A549 (cell line): Measurements from ENCODE around the gene PNPLA3.

Source experiments
- MAX ChIP-seq: IDR thresholded peaks from 2 replicates; pipeline ENCODE4 v1.6.1; 2012
- POLR2A ChIP-seq: IDR thresholded peaks from 2 replicates; pipeline ENCODE4 v1.6.1; 2012; ENCODE audit warnings: mild to moderate bottlenecking, low read length
- TF ChIP-seq, protein P1 (sequence below): fragments of 450-650 bp; IDR thresholded peaks from 2 replicates; pipeline ENCODE4 v1.6.1; 2014; ENCODE audit warnings: antibody characterized with exemption

- no peak for TF ChIP-seq POLR2A
- no peak for TF ChIP-seq MAX
- TF ChIP-seq, protein P1, sequence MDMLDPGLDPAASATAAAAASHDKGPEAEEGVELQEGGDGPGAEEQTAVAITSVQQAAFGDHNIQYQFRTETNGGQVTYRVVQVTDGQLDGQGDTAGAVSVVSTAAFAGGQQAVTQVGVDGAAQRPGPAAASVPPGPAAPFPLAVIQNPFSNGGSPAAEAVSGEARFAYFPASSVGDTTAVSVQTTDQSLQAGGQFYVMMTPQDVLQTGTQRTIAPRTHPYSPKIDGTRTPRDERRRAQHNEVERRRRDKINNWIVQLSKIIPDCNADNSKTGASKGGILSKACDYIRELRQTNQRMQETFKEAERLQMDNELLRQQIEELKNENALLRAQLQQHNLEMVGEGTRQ, result no peak
These were observed 31.3 kb upstream of the PNPLA3 start for GRCh38 chr22:43892183-43892894.
